HepG2 (cell line): ENCODE data around the gene TBCEL. TPM values are rescaled to one million over a fixed set of nuclear protein-coding genes. Genes with fewer than 3 reads are reported as not detected.

Experiments
- ATAC-seq: fragments of 200-7000 bp; cut with Tn5 transposase; 3 replicates; pipeline ENCODE4 v1.9.1; 2020; ENCODE audit warnings: mild to moderate bottlenecking, moderate library complexity
- BruUV-seq: library from RNA; stranded (reverse); fragments of 400-500 nt; replicated peaks from 2 replicates; lab custom pipeline; 2021; lab: Mats Ljungman, UMichigan
- CTCF ChIA-PET: fragments of 300-600 bp; formaldehyde crosslinking; extraction: SDS; loops from one replicate; lab custom pipeline; 2021; ENCODE audit warnings: low total read pairs, inconsistent platforms, low intra/inter-chr PET ratio; lab: Yijun Ruan, JAX
- POLR2A ChIA-PET: fragments of 350-600 bp; sonication (Branson Sonifier 250); formaldehyde crosslinking; loops from one replicate; lab custom pipeline; 2020; ENCODE audit warnings: antibody characterized with exemption, inconsistent platforms; lab: Yijun Ruan, JAX
- DNase-seq: peaks from one replicate; pipeline ENCODE4 v3.0.0-alpha.2; 2015; ENCODE audit warnings: low spot score
- FAIRE-seq: peaks from 3 replicates; lab custom pipeline; 2011; peaks lifted over from hg19 to GRCh38; lab: Jason Lieb, UNC
- H2AFZ ChIP-seq: one replicate; pipeline ENCODE4 v1.6.1; 2011; ENCODE audit warnings: low read length, inconsistent platforms
- H3K27ac ChIP-seq: fragments of 300-600 bp; 3 replicates; pipeline ENCODE4 v1.8.0; 2011; ENCODE audit warnings: mixed run types, mild to moderate bottlenecking, mixed read lengths, low read length, inconsistent platforms; ENCODE audit not compliant: insufficient read depth; ENCODE audit errors: extremely low read length
- H3K27me3 ChIP-seq, 2 experiments: fragments of 200-600 bp in 1 of 2; 2 replicates in 1 of 2; 3 replicates in 1 of 2; pipeline versions ENCODE4 v1.6.0 to v1.8.0; 2011; ENCODE audit warnings: low read length in 2 of 2, mild to moderate bottlenecking in 2 of 2, moderate library complexity in 2 of 2, inconsistent platforms in 1 of 2; ENCODE audit not compliant: insufficient read depth in 2 of 2, control insufficient read depth in 1 of 2
- H3K36me3 ChIP-seq, 2 experiments: fragments of 200-600 bp in 1 of 2; replicated peaks in 1 of 2; 2 replicates in 1 of 2; 3 replicates in 1 of 2; pipeline versions ENCODE4 v1.5.1 to v1.8.0; 2011; ENCODE audit warnings: low read length in 2 of 2, inconsistent platforms in 1 of 2; ENCODE audit not compliant: insufficient read depth in 2 of 2, control insufficient read depth in 1 of 2
- H3K4me1 ChIP-seq: 2 replicates; pipeline ENCODE4 v1.5.1; 2012; ENCODE audit warnings: low read length, inconsistent platforms; ENCODE audit not compliant: insufficient read depth
- H3K4me2 ChIP-seq: 2 replicates; pipeline ENCODE4 v1.6.0; 2011; ENCODE audit warnings: low read depth, low read length, inconsistent platforms
- H3K4me3 ChIP-seq, 3 experiments: fragments of 200-600 bp in 1 of 3; sonication (generic), shearing (Covaris generic) in 1 of 3; replicated peaks in 1 of 3; 2 replicates each; pipeline ENCODE4 v1.5.1; 2011 to 2016; ENCODE audit warnings: low read length in 3 of 3, inconsistent platforms in 2 of 3, low read depth in 2 of 3, mild to moderate bottlenecking in 2 of 3, control low read depth in 1 of 3, mixed read lengths in 1 of 3; ENCODE audit not compliant: insufficient read depth in 1 of 3
- H3K79me2 ChIP-seq: one replicate; pipeline ENCODE4 v1.6.1; 2011; ENCODE audit warnings: low read length, inconsistent platforms; ENCODE audit not compliant: insufficient read depth
- H3K9ac ChIP-seq: 2 replicates; pipeline ENCODE4 v1.6.0; 2011; ENCODE audit warnings: mild to moderate bottlenecking, low read depth, low read length, inconsistent platforms; ENCODE audit not compliant: insufficient read depth
- H3K9me3 ChIP-seq: 2 replicates; pipeline ENCODE4 v1.5.1; 2012; ENCODE audit warnings: mild to moderate bottlenecking, low read length
- H4K20me1 ChIP-seq: 2 replicates; pipeline ENCODE4 v1.6.0; 2011; ENCODE audit warnings: inconsistent platforms, mild to moderate bottlenecking, low read length, moderate library complexity; ENCODE audit not compliant: insufficient read depth
- FOXA1 ChIP-seq, 2 experiments: fragments of 450-650 bp in 1 of 2; sonication (generic) in 1 of 2; formaldehyde crosslinking in 1 of 2; IDR thresholded peaks; 2 replicates each; pipeline versions ENCODE4 v1.4.0 to v1.6.1; 2016 to 2020; ENCODE audit warnings: missing genetic modification reagents in 1 of 2
- GABPA ChIP-seq, 2 experiments: IDR thresholded peaks; 2 replicates each; pipeline ENCODE4 v1.6.1; 2011 to 2016; ENCODE audit warnings: low read depth in 2 of 2, low read length in 1 of 2, missing biosample characterization in 1 of 2, missing genetic modification characterization in 1 of 2
- KLF15 ChIP-seq: sonication (generic); formaldehyde crosslinking; IDR thresholded peaks from 2 replicates; pipeline ENCODE4 v1.8.1; 2023; ENCODE audit warnings: borderline replicate concordance, mild to moderate bottlenecking, inconsistent platforms, missing genetic modification reagents, mixed read lengths
- SMAD9 ChIP-seq: sonication (generic); formaldehyde crosslinking; IDR thresholded peaks from 2 replicates; pipeline ENCODE4 v1.5.1; 2020; ENCODE audit warnings: mild to moderate bottlenecking, missing genetic modification reagents
- SNAI1 ChIP-seq: sonication (generic); formaldehyde crosslinking; IDR thresholded peaks from 2 replicates; pipeline ENCODE4 v1.5.0; 2020; ENCODE audit warnings: mild to moderate bottlenecking, missing genetic modification reagents, borderline replicate concordance
- SOX6 ChIP-seq, 2 experiments: fragments of 450-650 bp in 1 of 2; sonication (generic) in 1 of 2; formaldehyde crosslinking in 1 of 2; IDR thresholded peaks; 2 replicates each; pipeline versions ENCODE4 v1.4.0 to v1.6.1; 2017 to 2020; ENCODE audit warnings: antibody characterized with exemption in 1 of 2, mild to moderate bottlenecking in 1 of 2, missing genetic modification reagents in 1 of 2
- TEAD3 ChIP-seq: optimal IDR thresholded peaks from 2 replicates; pipeline ENCODE3; 2016; ENCODE audit warnings: borderline replicate concordance
- ZNF350 ChIP-seq: sonication (generic); formaldehyde crosslinking; IDR thresholded peaks from 2 replicates; pipeline ENCODE4 v1.4.0; 2020; ENCODE audit warnings: mild to moderate bottlenecking, low read depth, missing genetic modification reagents, borderline replicate concordance
- ZNF557 ChIP-seq: sonication (generic); formaldehyde crosslinking; IDR thresholded peaks from 2 replicates; pipeline ENCODE4 v1.4.0; 2020; ENCODE audit warnings: missing genetic modification reagents
- ZNF558 ChIP-seq: sonication (generic); formaldehyde crosslinking; IDR thresholded peaks from 2 replicates; pipeline ENCODE4 v1.9.0; 2022; ENCODE audit warnings: mild to moderate bottlenecking, missing genetic modification reagents, borderline replicate concordance
- ZNF660 ChIP-seq: sonication (generic); formaldehyde crosslinking; IDR thresholded peaks from 2 replicates; pipeline ENCODE4 v1.5.1; 2020; ENCODE audit warnings: mild to moderate bottlenecking, low read depth, missing genetic modification reagents, borderline replicate concordance
- WGBS: methylation state at CpG from one replicate; pipeline ENCODE4 v1.1.6; 2017; ENCODE audit warnings: low lambda C conversion rate; 5-methylcytosine and 5-hydroxymethylcytosine counted together
- in situ Hi-C: cut with HindIII; loops from 2 replicates; pipeline ENCODE4 v1.10.0; 2017; ENCODE audit warnings: low pct_unique_long_range_greater_than_20kb; ENCODE audit not compliant: extremely low pct_ligation_motif_present
- intact Hi-C: fragments of 100-400 bp; cut with micrococcal nuclease; formaldehyde crosslinking; loops from one replicate; pipeline ENCODE4 v1.10.0; 2022; ENCODE audit not compliant: unreplicated experiment
- polyA plus RNA-seq, 8 experiments: library from polyadenylated mRNA; depleted of rRNA in 3 of 8; stranded (reverse) in 7 of 8; unstranded in 1 of 8; fragments of >200 nt; fragmentation: Illumina TruSeq in 4 of 8; extraction: Trizol in 4 of 8; gene quantifications; 2 replicates each; pipeline versions ENCODE4 v1.2.1 to v1.2.3, GENCODE V29; 2011 to 2016; ENCODE audit warnings: low read depth in 4 of 8, missing spikeins in 1 of 8, mixed read lengths in 1 of 8; ENCODE audit not compliant: insufficient read depth in 1 of 8
- total RNA-seq, 5 experiments: library from RNA; depleted of rRNA; stranded (reverse); fragments of >200 nt; fragmentation: Illumina TruSeq; extraction: Trizol; gene quantifications; 2 replicates each; pipeline ENCODE4 v1.2.3, GENCODE V29; 2016; ENCODE audit warnings: low read depth in 1 of 5
- TF ChIP-seq, protein P1 (sequence below): sonication (generic); formaldehyde crosslinking; conservative IDR thresholded peaks from 2 replicates; pipeline ENCODE4 v1.8.1; 2023; ENCODE audit warnings: missing genetic modification reagents
- TF ChIP-seq, protein P2 (sequence below): sonication (generic); formaldehyde crosslinking; conservative IDR thresholded peaks from 2 replicates; pipeline ENCODE4 v1.8.0; 2022; ENCODE audit warnings: mild to moderate bottlenecking, moderate library complexity, missing genetic modification reagents
- TF ChIP-seq, protein P3 (sequence below): IDR thresholded peaks from 2 replicates; pipeline ENCODE4 v1.6.1; 2016; ENCODE audit warnings: low read depth, control low read depth

TBCEL gene
- total and polyA plus RNA-seq, 2 of the 13 experiments (the other 11 are each of a cell fraction or from before 2014, with no cell fraction given) = 6.1 to 12.5 TPM

DNA sequence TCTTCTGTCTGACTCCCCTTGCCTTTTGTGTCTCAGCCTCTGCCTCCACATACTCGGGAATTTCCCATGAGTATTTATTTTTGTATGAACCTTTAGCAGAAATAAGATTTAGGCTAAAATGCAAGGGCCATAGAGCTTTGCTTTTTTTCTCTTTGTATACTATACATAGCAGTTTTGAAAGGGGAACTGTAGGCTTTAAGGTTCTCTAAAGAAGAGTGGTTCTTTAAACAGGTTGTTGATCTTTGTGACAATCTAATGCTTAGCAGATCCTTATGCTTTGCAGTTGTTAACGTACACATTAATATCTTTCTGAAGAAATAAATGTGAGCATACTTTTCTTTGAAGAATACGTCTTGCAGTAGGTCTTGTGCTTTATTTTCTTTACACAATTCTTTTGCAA is 35.0 kb downstream of the TBCEL start:
- H3K36me3 ChIP-seq = peaks cover 2 to 18% of the 10 kb centered on the region in 2 experiments
- H3K27ac ChIP-seq = no peak overlapping the region
- ATAC-seq = no peak
- no peak overlapping the region for H3K4me3 ChIP-seq
- H3K4me1 ChIP-seq = no peaks in the 10 kb centered on the region
- H3K79me2 ChIP-seq = no peaks in the 10 kb centered on the region
- H3K9me3 ChIP-seq = no peaks in the 10 kb centered on the region
- H3K9ac ChIP-seq = no peak overlapping the region
- POLR2A ChIA-PET = no interaction called here
- no peak for DNase-seq
- WGBS = 95% methylated on average over 3 of the region's 3 CpGs
- no peak for FAIRE-seq
- CTCF ChIA-PET = no interaction called here
- intact Hi-C loops (no loop called here), in situ Hi-C loops (no loop called here)
- TF ChIP-seq GABPA (IDR thresholded peaks at IDR 0.05; ENCODE audit: low read depth, low read length) (no peak), GABPA (CRISPR knock-in tag; IDR thresholded peaks at IDR 0.05; ENCODE audit: low read depth) (no peak), KLF15 (CRISPR knock-in tag) (no peak), ZNF557 (CRISPR knock-in tag) (no peak), ZNF558 (CRISPR knock-in tag) (no peak), FOXA1 (IDR thresholded peaks at IDR 0.05) (no peak), FOXA1 (CRISPR knock-in tag; IDR thresholded peaks at IDR 0.05) (no peak), ZNF350 (CRISPR knock-in tag) (no peak), ZNF660 (CRISPR knock-in tag) (no peak), TEAD3 (CRISPR knock-in tag) (no peak), SOX6 (IDR thresholded peaks at IDR 0.05) (no peak), SOX6 (CRISPR knock-in tag; IDR thresholded peaks at IDR 0.05) (no peak), SMAD9 (CRISPR knock-in tag) (no peak), SNAI1 (CRISPR knock-in tag) (no peak)
- TF ChIP-seq, protein P1, sequence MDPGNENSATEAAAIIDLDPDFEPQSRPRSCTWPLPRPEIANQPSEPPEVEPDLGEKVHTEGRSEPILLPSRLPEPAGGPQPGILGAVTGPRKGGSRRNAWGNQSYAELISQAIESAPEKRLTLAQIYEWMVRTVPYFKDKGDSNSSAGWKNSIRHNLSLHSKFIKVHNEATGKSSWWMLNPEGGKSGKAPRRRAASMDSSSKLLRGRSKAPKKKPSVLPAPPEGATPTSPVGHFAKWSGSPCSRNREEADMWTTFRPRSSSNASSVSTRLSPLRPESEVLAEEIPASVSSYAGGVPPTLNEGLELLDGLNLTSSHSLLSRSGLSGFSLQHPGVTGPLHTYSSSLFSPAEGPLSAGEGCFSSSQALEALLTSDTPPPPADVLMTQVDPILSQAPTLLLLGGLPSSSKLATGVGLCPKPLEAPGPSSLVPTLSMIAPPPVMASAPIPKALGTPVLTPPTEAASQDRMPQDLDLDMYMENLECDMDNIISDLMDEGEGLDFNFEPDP (CRISPR knock-in tag) = no peak
- TF ChIP-seq, protein P2, sequence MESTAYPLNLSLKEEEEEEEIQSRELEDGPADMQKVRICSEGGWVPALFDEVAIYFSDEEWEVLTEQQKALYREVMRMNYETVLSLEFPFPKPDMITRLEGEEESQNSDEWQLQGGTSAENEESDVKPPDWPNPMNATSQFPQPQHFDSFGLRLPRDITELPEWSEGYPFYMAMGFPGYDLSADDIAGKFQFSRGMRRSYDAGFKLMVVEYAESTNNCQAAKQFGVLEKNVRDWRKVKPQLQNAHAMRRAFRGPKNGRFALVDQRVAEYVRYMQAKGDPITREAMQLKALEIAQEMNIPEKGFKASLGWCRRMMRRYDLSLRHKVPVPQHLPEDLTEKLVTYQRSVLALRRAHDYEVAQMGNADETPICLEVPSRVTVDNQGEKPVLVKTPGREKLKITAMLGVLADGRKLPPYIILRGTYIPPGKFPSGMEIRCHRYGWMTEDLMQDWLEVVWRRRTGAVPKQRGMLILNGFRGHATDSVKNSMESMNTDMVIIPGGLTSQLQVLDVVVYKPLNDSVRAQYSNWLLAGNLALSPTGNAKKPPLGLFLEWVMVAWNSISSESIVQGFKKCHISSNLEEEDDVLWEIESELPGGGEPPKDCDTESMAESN (CRISPR knock-in tag) = no peak
- TF ChIP-seq, protein P3, sequence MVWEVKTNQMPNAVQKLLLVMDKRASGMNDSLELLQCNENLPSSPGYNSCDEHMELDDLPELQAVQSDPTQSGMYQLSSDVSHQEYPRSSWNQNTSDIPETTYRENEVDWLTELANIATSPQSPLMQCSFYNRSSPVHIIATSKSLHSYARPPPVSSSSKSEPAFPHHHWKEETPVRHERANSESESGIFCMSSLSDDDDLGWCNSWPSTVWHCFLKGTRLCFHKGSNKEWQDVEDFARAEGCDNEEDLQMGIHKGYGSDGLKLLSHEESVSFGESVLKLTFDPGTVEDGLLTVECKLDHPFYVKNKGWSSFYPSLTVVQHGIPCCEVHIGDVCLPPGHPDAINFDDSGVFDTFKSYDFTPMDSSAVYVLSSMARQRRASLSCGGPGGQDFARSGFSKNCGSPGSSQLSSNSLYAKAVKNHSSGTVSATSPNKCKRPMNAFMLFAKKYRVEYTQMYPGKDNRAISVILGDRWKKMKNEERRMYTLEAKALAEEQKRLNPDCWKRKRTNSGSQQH (CRISPR knock-in tag) = no peak
- no peak overlapping the region for H2AFZ ChIP-seq
- BruUV-seq = no TSS peak
- H3K4me2 ChIP-seq = no peak overlapping the region
- no peaks in the 10 kb centered on the region for H3K27me3 ChIP-seq
- H4K20me1 ChIP-seq = no peaks in the 10 kb centered on the region
